ENCODE results near the gene HES1. TPM values are rescaled to one million over a fixed set of nuclear protein-coding genes. Genes with fewer than 3 reads are reported as not detected.
"Not testable (repeated sequence)": the region's sequence is repeated elsewhere in the genome, so short reads cannot be mapped to it uniquely, and the experiment has no call there.

Gene HES1
- total and polyA plus RNA-seq, 7 donors, result 6.5 to 33.3 (median 10.9) TPM

DNA sequence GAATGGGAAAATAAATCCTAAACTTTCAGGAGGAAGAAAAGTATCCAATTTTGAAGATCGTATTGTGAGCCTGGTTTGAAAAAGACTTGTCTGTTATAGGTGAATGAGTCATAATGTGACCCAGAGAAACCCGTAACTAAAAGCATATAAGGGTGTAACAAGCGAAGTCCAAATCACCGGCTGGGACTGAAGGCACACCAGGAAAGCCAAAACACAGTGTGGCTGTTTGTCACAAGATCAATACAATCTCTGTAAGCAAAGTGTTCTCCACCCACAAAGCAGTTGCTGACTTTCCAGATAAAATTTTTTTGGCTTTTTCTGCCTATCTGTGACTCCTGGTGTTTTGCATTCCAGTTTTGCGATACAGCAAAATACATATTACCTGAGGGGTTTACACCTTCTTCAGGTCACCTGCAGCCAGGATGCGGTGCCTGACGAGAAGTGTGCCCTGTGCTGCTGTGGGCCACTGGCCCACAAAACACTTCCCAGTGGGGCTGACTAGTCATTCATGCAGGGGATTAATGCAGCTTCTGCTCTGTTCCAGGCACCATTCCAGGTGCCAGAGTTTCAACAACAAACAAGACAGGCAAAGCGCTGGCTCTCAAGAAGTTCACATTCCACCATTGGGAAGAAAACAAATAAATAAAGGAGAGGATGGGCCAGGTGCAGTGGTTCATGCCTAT is 14.4 kb downstream of the HES1 start:
- no peak overlapping the region for H3K4me3 ChIP-seq

DNA sequence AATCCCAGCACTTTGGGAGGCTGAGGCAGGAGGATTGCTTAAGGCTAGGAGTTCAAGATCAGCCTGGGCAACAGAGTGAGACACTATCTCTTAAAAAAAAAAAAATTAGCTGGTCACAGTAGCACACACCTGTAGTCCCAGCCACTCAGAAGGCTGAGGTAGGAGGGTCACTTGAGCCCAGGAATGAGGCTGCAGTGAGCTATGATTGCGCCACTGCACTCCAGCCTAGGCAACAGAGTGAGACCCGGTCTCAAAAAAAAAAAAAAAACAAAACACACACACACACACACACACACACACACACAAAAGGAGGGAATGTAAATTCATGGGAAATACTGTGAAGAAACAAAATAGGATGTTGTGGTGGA is 15.0 kb downstream of the HES1 start:
- DNase-seq; H3K9me3 ChIP-seq; H3K27ac ChIP-seq; H3K4me3 ChIP-seq; H3K4me1 ChIP-seq; ATAC-seq; intact Hi-C loops (cut with DNase I); H3K27me3 ChIP-seq (ENCODE audit: insufficient read depth in 3 of 3, low read length in 2 of 3); H3K36me3 ChIP-seq (ENCODE audit: insufficient read depth in 1 of 2, low read depth in 1 of 2): not testable (repeated sequence)
- WGBS, 3 donors, result 94 to 100% (median 97%) methylated on average over 2 of the region's 2 CpGs

More for the DNA sequence above, 14.4 kb downstream of the HES1 start:
- DNase-seq, result no peak
- Histone ChIP-seq H3K4me1 (no peaks in the 10 kb centered on the region), H3K27ac (no peak overlapping the region), H3K9me3 (peaks cover 4% of the 10 kb centered on the region), H3K36me3 (ENCODE audit: insufficient read depth in 1 of 2, low read depth in 1 of 2) (no peaks in the 10 kb centered on the region), H3K27me3 (ENCODE audit: insufficient read depth in 3 of 3, low read length in 2 of 3) (no peaks in the 10 kb centered on the region)
- TF ChIP-seq, protein P1, sequence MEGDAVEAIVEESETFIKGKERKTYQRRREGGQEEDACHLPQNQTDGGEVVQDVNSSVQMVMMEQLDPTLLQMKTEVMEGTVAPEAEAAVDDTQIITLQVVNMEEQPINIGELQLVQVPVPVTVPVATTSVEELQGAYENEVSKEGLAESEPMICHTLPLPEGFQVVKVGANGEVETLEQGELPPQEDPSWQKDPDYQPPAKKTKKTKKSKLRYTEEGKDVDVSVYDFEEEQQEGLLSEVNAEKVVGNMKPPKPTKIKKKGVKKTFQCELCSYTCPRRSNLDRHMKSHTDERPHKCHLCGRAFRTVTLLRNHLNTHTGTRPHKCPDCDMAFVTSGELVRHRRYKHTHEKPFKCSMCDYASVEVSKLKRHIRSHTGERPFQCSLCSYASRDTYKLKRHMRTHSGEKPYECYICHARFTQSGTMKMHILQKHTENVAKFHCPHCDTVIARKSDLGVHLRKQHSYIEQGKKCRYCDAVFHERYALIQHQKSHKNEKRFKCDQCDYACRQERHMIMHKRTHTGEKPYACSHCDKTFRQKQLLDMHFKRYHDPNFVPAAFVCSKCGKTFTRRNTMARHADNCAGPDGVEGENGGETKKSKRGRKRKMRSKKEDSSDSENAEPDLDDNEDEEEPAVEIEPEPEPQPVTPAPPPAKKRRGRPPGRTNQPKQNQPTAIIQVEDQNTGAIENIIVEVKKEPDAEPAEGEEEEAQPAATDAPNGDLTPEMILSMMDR (IDR thresholded peaks at IDR 0.05), result no peak
- ATAC-seq, result no peak
- intact Hi-C loops (cut with DNase I), result no loop called here
- WGBS, 3 donors, result 82 to 88% (median 87%) methylated on average over 8 of the region's 8 CpGs

DNA sequence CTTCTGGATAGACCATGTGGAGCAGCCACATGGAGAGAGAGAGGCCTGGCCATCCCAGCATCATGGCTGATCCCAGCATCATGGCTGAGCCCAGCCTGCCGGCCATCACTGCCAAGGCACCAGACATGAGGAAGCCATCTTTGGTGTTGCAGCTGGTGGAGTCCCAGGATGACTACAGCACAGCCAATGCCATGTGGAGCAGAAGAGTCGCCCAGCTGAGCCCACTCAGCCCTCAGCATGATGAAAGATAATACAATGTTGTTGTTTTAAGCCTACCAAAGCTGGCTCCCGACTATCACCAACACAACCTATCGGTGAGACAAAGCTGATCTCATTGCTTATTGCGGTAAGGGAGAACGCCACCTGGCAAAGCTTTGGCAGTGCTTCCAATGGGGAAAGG is 18.4 kb downstream of the HES1 start:
- intact Hi-C loops (cut with DNase I), result no loop called here
- 95 to 97% (median 95%) methylated on average over 6 of the region's 6 CpGs for WGBS, 3 donors
- DNase-seq, result no peak
- Histone ChIP-seq H3K4me3 (no peak overlapping the region), H3K9me3 (peaks cover 4% of the 10 kb centered on the region), H3K36me3 (ENCODE audit: insufficient read depth in 1 of 2, low read depth in 1 of 2) (no peaks in the 10 kb centered on the region), H3K4me1 (no peaks in the 10 kb centered on the region), H3K27me3 (ENCODE audit: insufficient read depth in 3 of 3, low read length in 2 of 3) (no peaks in the 10 kb centered on the region), H3K27ac (no peak overlapping the region)
- ATAC-seq, result no peak
- TF ChIP-seq, protein P1 (IDR thresholded peaks at IDR 0.05), result no peak

DNA sequence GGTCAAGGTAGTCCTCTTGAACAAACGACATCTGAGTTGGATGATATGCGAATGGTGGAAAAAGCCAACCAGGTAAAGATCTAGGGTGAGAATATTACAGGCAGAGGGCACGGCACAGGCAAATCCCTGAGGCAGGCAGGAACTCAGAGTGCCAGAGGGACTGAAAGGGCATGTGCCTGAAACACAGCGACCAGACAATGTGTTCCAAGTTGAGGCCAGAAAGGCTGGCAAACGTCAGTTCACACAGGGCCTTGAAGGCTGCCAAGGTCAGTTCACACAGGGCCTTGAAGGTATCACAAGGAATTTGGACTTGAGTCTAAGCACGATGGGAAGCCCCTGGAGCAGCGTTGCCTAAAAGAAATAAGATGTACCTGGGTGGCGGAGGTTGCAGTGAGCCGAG is 20.1 kb downstream of the HES1 start:
- TF ChIP-seq, protein P1 (IDR thresholded peaks at IDR 0.05), result no peak
- DNase-seq (no peak), ATAC-seq (no peak)
- 55 to 91% (median 86%) methylated on average over 9 of the region's 9 CpGs for WGBS, 3 donors
- no peak overlapping the region for H3K27ac ChIP-seq
- intact Hi-C loops (cut with DNase I), result loop anchor here in 1 of 2 donors (5.0 kb wide), 1 partner anchor 156 kb away; no protein-coding TSS in a partner anchor
- H3K9me3 ChIP-seq, result peaks cover 4% of the 10 kb centered on the region
- H3K4me3 ChIP-seq, result no peak overlapping the region
- no peaks in the 10 kb centered on the region for H3K27me3 ChIP-seq (ENCODE audit: insufficient read depth in 3 of 3, low read length in 2 of 3)
- no peaks in the 10 kb centered on the region for H3K4me1 ChIP-seq
- H3K36me3 ChIP-seq (ENCODE audit: insufficient read depth in 1 of 2, low read depth in 1 of 2), result no peaks in the 10 kb centered on the region

DNA sequence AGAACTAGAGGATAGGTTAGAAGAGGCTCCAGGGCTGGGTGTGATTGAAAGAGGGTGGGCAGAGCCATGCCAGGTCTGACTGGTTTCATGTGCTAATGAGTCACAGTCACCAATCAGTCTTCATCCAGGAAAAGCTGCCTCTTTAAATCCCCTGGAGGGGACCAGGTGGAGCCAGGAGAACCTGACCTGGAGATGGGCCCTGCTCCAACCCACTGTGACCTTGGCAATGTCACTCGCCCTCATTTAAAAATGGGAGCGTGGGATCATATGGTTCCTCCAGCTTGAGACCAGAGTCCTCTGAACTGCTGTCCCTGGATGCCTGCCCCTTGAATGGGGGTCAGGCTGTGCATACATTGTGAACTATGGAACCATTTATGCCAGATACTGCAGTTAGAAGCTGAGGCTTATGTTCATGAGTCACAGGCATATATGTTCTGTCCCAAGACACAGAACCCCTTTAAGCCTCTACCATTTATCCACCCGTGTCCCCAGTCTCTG is 23.0 kb downstream of the HES1 start:
- Histone ChIP-seq H3K4me1 (no peaks in the 10 kb centered on the region), H3K9me3 (peaks cover 4% of the 10 kb centered on the region), H3K27ac (no peak overlapping the region), H3K36me3 (ENCODE audit: insufficient read depth in 1 of 2, low read depth in 1 of 2) (no peaks in the 10 kb centered on the region), H3K4me3 (no peak overlapping the region), H3K27me3 (ENCODE audit: insufficient read depth in 3 of 3, low read length in 2 of 3) (no peaks in the 10 kb centered on the region)
- 52 to 63% (median 63%) methylated on average over 3 of the region's 3 CpGs for WGBS, 3 donors
- intact Hi-C loops (cut with DNase I), result loop anchor here in 1 of 2 donors (5.0 kb wide), 1 partner anchor 153 kb away; no protein-coding TSS in a partner anchor
- ATAC-seq (peak; percentile 58 to 93 (median 86)), DNase-seq (no peak)
- TF ChIP-seq, protein P1 (IDR thresholded peaks at IDR 0.05), result no peak
